Ishikawa (cell line): ENCODE data around the gene CAMTA1.

Experiments
- CEBPB ChIP-seq: IDR thresholded peaks from 2 replicates; pipeline ENCODE4 v1.6.1; 2012
- CREB1 ChIP-seq: IDR thresholded peaks from 2 replicates; pipeline ENCODE4 v1.6.1; 2012; ENCODE audit warnings: low read depth
- EGR1 ChIP-seq: IDR thresholded peaks from 2 replicates; pipeline ENCODE4 v1.6.1; 2012
- EP300 ChIP-seq: IDR thresholded peaks from 2 replicates; pipeline ENCODE4 v1.6.1; 2012; ENCODE audit warnings: borderline replicate concordance
- FOXM1 ChIP-seq: IDR thresholded peaks from 2 replicates; pipeline ENCODE4 v1.6.1; 2012; ENCODE audit warnings: low read depth, borderline replicate concordance
- MAX ChIP-seq: IDR thresholded peaks from 2 replicates; pipeline ENCODE4 v1.6.1; 2012
- NFIC ChIP-seq: IDR thresholded peaks from 2 replicates; pipeline ENCODE4 v1.6.1; 2012
- RAD21 ChIP-seq: IDR thresholded peaks from 2 replicates; pipeline ENCODE4 v1.6.1; 2012; ENCODE audit warnings: low read depth
- TAF1 ChIP-seq: IDR thresholded peaks from 2 replicates; pipeline ENCODE4 v1.6.1; 2012; ENCODE audit warnings: low read depth, mild to moderate bottlenecking
- TCF12 ChIP-seq: IDR thresholded peaks from 2 replicates; pipeline ENCODE4 v1.6.1; 2012; ENCODE audit warnings: low read depth
- TEAD4 ChIP-seq: IDR thresholded peaks from 2 replicates; pipeline ENCODE4 v1.6.1; 2012
- YY1 ChIP-seq: IDR thresholded peaks from 2 replicates; pipeline ENCODE4 v1.6.1; 2012; ENCODE audit warnings: low read depth
- ZBTB7A ChIP-seq: IDR thresholded peaks from 2 replicates; pipeline ENCODE4 v1.6.1; 2012; ENCODE audit warnings: low read depth
- TF ChIP-seq, protein P1 (sequence below): IDR thresholded peaks from 2 replicates; pipeline ENCODE4 v1.6.1; 2012; ENCODE audit warnings: low read depth, mild to moderate bottlenecking
- TF ChIP-seq, protein P2 (sequence below): IDR thresholded peaks from 2 replicates; pipeline ENCODE4 v1.6.1; 2012

The CAMTA1 gene

DNA sequence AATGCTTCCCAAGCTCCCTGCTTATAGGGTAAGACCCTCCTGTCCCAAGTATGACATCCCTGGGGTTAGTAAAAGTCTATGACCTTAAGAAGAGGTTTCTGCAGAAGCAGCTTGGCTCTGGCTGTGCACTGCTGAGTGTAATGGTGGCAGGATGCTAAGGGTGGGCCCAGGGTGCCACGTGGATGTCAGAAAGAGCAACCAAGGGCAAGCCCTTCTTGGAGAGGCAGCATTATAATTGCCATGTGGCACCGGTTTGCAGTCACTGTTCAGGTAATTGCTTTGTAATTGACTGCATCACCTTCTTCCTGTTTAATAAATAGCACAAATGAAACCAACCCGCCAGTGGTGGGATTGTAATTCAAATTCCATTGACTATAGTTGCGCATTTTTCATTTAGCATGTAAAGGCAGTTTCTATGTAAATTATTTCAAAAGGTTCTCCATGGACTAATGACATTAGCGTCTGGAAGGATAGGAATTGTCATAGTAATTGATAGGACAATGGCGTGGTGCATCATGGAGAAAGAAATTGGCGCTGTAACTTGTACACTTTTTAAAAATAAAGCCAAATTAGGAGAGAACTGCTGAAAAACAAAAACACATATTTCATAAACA is 495.2 kb downstream of the CAMTA1 start:
- TF ChIP-seq ZBTB7A, result no peak
- no peak for TF ChIP-seq CREB1
- TF ChIP-seq TEAD4, result no peak
- TF ChIP-seq EP300, result no peak
- TF ChIP-seq RAD21, result no peak
- TF ChIP-seq FOXM1, result no peak
- no peak for TF ChIP-seq NFIC
- no peak for TF ChIP-seq YY1
- no peak for TF ChIP-seq MAX

- TF ChIP-seq, protein P1, sequence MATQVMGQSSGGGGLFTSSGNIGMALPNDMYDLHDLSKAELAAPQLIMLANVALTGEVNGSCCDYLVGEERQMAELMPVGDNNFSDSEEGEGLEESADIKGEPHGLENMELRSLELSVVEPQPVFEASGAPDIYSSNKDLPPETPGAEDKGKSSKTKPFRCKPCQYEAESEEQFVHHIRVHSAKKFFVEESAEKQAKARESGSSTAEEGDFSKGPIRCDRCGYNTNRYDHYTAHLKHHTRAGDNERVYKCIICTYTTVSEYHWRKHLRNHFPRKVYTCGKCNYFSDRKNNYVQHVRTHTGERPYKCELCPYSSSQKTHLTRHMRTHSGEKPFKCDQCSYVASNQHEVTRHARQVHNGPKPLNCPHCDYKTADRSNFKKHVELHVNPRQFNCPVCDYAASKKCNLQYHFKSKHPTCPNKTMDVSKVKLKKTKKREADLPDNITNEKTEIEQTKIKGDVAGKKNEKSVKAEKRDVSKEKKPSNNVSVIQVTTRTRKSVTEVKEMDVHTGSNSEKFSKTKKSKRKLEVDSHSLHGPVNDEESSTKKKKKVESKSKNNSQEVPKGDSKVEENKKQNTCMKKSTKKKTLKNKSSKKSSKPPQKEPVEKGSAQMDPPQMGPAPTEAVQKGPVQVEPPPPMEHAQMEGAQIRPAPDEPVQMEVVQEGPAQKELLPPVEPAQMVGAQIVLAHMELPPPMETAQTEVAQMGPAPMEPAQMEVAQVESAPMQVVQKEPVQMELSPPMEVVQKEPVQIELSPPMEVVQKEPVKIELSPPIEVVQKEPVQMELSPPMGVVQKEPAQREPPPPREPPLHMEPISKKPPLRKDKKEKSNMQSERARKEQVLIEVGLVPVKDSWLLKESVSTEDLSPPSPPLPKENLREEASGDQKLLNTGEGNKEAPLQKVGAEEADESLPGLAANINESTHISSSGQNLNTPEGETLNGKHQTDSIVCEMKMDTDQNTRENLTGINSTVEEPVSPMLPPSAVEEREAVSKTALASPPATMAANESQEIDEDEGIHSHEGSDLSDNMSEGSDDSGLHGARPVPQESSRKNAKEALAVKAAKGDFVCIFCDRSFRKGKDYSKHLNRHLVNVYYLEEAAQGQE, result no peak
- TF ChIP-seq EGR1 (no peak), RAD21 (no peak), TCF12 (no peak), CREB1 (no peak), FOXM1 (no peak), TEAD4 (no peak), MAX (no peak), NFIC (no peak), YY1 (no peak), ZBTB7A (no peak), EP300 (no peak), CEBPB (no peak), TAF1 (no peak)
- TF ChIP-seq, protein P2, sequence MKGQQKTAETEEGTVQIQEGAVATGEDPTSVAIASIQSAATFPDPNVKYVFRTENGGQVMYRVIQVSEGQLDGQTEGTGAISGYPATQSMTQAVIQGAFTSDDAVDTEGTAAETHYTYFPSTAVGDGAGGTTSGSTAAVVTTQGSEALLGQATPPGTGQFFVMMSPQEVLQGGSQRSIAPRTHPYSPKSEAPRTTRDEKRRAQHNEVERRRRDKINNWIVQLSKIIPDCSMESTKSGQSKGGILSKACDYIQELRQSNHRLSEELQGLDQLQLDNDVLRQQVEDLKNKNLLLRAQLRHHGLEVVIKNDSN, result no peak
These were observed 496.6 kb downstream of the CAMTA1 start for GRCh38 chr1:7281821-7282220.

DNA sequence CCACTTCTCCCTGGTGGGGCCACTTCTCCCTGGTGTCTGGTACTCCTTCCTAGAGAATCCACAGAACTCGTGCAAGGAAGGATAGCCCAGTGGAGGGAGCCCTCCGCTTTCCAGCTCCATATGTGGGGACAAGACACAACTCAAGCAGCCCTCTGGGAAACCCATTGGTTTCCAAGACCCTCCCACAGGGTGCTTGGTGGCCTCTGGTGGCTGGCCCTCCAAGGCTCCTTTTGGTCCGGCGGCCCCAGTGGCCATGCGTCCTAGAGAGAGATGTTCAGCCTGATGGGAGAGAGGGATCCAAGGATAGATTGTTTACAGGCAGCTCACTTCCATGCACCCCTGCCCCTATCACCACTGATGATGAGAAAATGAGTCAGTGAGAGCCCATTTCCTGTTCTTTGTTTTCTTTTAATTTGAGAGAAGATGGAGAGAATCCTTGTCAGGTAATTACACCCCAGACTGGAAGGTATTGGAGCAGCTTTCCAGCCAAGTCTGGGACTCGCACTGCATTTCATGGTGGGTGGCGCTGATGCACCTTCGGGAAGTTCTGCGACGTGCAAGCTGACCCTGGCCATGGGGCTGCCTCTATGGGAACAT is 499.7 kb downstream of the CAMTA1 start:
- TF ChIP-seq CREB1 (no peak), CEBPB (no peak), EGR1 (no peak), FOXM1 (no peak), NFIC (no peak), TCF12 (no peak), MAX (no peak), TEAD4 (no peak), YY1 (no peak), ZBTB7A (no peak), TAF1 (no peak), RAD21 (no peak), EP300 (no peak)
- TF ChIP-seq, protein P1, result no peak
- TF ChIP-seq, protein P2, result no peak

DNA sequence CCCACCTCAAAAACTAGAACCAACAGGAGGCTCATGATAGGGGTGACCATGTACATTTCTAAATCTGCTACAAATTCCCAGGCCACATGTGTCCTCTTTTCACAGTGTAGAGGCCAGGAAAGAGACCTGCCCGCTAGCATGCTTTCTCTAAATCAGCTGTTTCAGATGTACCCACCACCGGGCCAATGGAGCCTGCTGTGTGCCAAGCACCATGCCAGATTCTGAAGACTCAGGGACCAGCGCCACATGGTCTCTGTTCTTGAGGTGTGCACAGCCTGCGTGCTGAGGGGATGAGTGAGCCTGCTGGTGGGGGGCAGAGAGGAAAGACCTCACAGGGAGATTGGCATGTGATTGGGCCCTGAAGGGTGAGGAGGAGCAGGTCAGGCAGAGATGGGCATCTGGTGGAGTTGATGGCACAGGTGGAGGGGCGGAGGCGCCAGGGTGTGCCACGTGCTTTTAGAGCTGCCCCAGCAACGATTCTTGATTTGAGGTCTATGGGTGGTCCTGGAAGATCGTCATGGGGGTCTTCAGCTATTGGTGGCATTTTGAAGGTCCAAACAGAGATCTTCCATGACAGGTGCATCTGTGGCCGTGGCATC is 500.7 kb downstream of the CAMTA1 start:
- TF ChIP-seq FOXM1 (no peak), TAF1 (no peak), EGR1 (no peak), YY1 (no peak), NFIC (no peak), CREB1 (no peak), CEBPB (no peak), RAD21 (no peak), TEAD4 (no peak), ZBTB7A (no peak)
- TF ChIP-seq, protein P2, result no peak

- TF ChIP-seq CREB1 (no peak), EGR1 (no peak), TAF1 (no peak), RAD21 (no peak), NFIC (no peak), TEAD4 (no peak), ZBTB7A (no peak), CEBPB (no peak), YY1 (no peak), EP300 (no peak), MAX (no peak), FOXM1 (no peak)
- TF ChIP-seq, protein P2, result no peak
- TF ChIP-seq, protein P1, result no peak
These were observed 501.8 kb downstream of the CAMTA1 start for GRCh38 chr1:7287013-7287412.
